Keratinocyte (primary cell): ENCODE measurements around the gene INSIG1. TPM values are rescaled to one million over a fixed set of nuclear protein-coding genes. Genes with fewer than 3 reads are reported as not detected.

Source experiments
- DNase-seq: peaks from one replicate; pipeline ENCODE4 v3.0.0-alpha.2; 2011; ENCODE audit warnings: low read depth, missing footprints, low spot score
- FAIRE-seq: peaks from 2 replicates; lab custom pipeline; 2011; peaks lifted over from hg19 to GRCh38; lab: Jason Lieb, UNC
- H2AFZ ChIP-seq: 2 replicates; pipeline ENCODE4 v1.6.0; 2012; ENCODE audit warnings: low read length, control low read depth, inconsistent platforms; ENCODE audit not compliant: control insufficient read depth
- H3K27ac ChIP-seq: 2 replicates; pipeline ENCODE4 v1.5.1; 2011; ENCODE audit warnings: low read length; ENCODE audit not compliant: control insufficient read depth, insufficient read depth
- H3K27me3 ChIP-seq: 3 replicates; pipeline ENCODE4 v1.6.0; 2011; ENCODE audit warnings: low read length; ENCODE audit not compliant: control insufficient read depth, insufficient read depth; ENCODE audit errors: extremely low read depth
- H3K36me3 ChIP-seq, 2 experiments: 2 replicates in 1 of 2; 3 replicates in 1 of 2; pipeline ENCODE4 v1.5.1; 2011; ENCODE audit warnings: low read length in 2 of 2, mild to moderate bottlenecking in 1 of 2; ENCODE audit not compliant: control insufficient read depth in 2 of 2, insufficient read depth in 2 of 2; ENCODE audit errors: extremely low read depth in 1 of 2
- H3K4me1 ChIP-seq: 3 replicates; pipeline ENCODE4 v1.5.1; 2011; ENCODE audit warnings: low read length; ENCODE audit not compliant: control insufficient read depth, insufficient read depth; ENCODE audit errors: extremely low read depth
- H3K4me2 ChIP-seq: 3 replicates; pipeline ENCODE4 v1.6.0; 2011; ENCODE audit warnings: low read depth, low read length; ENCODE audit not compliant: control insufficient read depth, insufficient read depth; ENCODE audit errors: extremely low read depth
- H3K4me3 ChIP-seq, 3 experiments: fragments of 200-600 bp in 1 of 3; sonication (generic) in 1 of 3; 2 replicates in 2 of 3; 3 replicates in 1 of 3; pipeline ENCODE4 v1.5.1; 2011 to 2016; ENCODE audit warnings: low read length in 3 of 3, mild to moderate bottlenecking in 3 of 3, control low read depth in 2 of 3, inconsistent platforms in 1 of 3, low read depth in 1 of 3, mixed read lengths in 1 of 3, mixed run types in 1 of 3, moderate library complexity in 1 of 3; ENCODE audit not compliant: control insufficient read depth in 2 of 3, insufficient read depth in 2 of 3; ENCODE audit errors: extremely low read depth in 1 of 3
- H3K79me2 ChIP-seq: 2 replicates; pipeline ENCODE4 v1.6.0; 2012; ENCODE audit warnings: low read length; ENCODE audit not compliant: control insufficient read depth, insufficient read depth
- H3K9ac ChIP-seq: 3 replicates; pipeline ENCODE4 v1.6.0; 2011; ENCODE audit warnings: low read length; ENCODE audit not compliant: control insufficient read depth, insufficient read depth; ENCODE audit errors: extremely low read depth
- H3K9me1 ChIP-seq: 3 replicates; pipeline ENCODE4 v1.6.0; 2011; ENCODE audit warnings: low read length; ENCODE audit not compliant: control insufficient read depth, insufficient read depth; ENCODE audit errors: extremely low read depth
- H3K9me3 ChIP-seq: 2 replicates; pipeline ENCODE4 v1.5.1; 2012; ENCODE audit warnings: low read depth, low read length; ENCODE audit not compliant: control insufficient read depth
- H4K20me1 ChIP-seq: 3 replicates; pipeline ENCODE4 v1.6.0; 2011; ENCODE audit warnings: low read length; ENCODE audit not compliant: control insufficient read depth, insufficient read depth; ENCODE audit errors: extremely low read depth
- EZH2 ChIP-seq: IDR thresholded peaks from one replicate; pipeline ENCODE4 v1.6.1; 2012; ENCODE audit warnings: inconsistent platforms, mild to moderate bottlenecking, low read length, moderate library complexity
- dilution Hi-C: fragments of 300-500 bp; cut with MboI; formaldehyde crosslinking; loops from one replicate; pipeline ENCODE4 v1.7.0; 2020; ENCODE audit warnings: low sequenced_read_pairs; ENCODE audit not compliant: extremely low pct_ligation_motif_present
- polyA plus RNA-seq, 5 experiments: library from polyadenylated mRNA; depleted of rRNA in 3 of 5; stranded (reverse) in 3 of 5; stranded (forward) in 1 of 5; unstranded in 1 of 5; fragments of >200 nt; gene quantifications; 1 replicate in 1 of 5; 2 replicates in 3 of 5; 3 replicates in 1 of 5; pipeline versions ENCODE4 v1.2.1 to v1.2.3, GENCODE V29; 2011 to 2012; ENCODE audit warnings: missing spikeins in 2 of 5, low read depth in 1 of 5, low replicate concordance in 1 of 5
- TF ChIP-seq, protein P1 (sequence below), 3 experiments: IDR thresholded peaks in 1 of 3; conservative IDR thresholded peaks in 1 of 3; optimal IDR thresholded peaks in 1 of 3; 2 replicates in 2 of 3; 3 replicates in 1 of 3; pipeline versions ENCODE3 to v1.5.1; 2011; ENCODE audit warnings: low read length in 3 of 3, mild to moderate bottlenecking in 3 of 3, moderate library complexity in 2 of 3, control low read depth in 1 of 3, inconsistent platforms in 1 of 3; ENCODE audit not compliant: insufficient read depth in 2 of 3; ENCODE audit errors: extremely low read depth in 1 of 3

INSIG1 gene
- polyA plus RNA-seq, 1 donor (not counting 4 experiments of a cell fraction or from before 2014, with no cell fraction given), result 104 TPM

DNA sequence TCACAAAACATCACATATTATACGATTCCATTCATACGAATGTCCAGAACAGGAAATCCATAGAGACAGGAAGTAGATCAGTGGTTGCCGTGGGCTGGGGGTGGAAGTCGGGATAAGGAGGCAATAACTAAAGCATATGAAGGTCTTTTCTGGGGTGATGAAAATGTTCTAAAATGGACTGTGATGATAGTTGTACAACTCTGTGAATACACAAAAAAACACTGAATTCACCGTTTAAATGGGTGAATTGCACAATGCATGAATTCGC is 3.2 kb upstream of the INSIG1 start:
- dilution Hi-C loops, result no loop called here
- H3K27me3 ChIP-seq, result peaks cover 2% of the 10 kb centered on the region
- no peak for FAIRE-seq

DNA sequence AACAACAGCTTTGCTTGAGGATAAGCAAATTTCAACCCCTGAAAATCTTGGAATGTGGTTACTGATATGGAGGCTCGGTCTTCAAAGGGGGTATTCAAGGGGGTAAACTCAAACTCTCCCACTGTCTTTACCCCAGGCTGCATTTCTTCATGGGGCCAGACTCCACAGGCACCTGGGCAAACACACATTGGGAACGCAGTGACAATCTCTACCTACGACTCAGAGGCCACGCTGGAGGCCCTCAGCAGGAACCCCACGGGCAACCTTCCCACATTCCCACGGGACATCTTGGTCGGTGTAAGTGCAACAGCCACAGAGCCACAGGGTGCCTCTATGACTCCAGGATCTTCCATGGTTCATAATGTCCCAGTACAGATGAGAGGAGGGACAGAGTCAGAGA is 2.2 kb upstream of the INSIG1 start:
- Histone ChIP-seq H3K9ac (no peak overlapping the region), H2AFZ (no peak overlapping the region), H3K4me2 (no peak overlapping the region), H3K36me3 (peaks cover 2 to 5% of the 10 kb centered on the region in 2 experiments), H3K79me2 (peaks cover 25% of the 10 kb centered on the region), H3K4me1 (peaks cover 17% of the 10 kb centered on the region), H3K4me3 (no peak overlapping the region), H3K27ac (no peak overlapping the region), H3K9me1 (peaks cover 3% of the 10 kb centered on the region), H3K9me3 (no peaks in the 10 kb centered on the region), H3K27me3 (no peaks in the 10 kb centered on the region), H4K20me1 (peaks cover 14% of the 10 kb centered on the region)
- DNase-seq (no peak), FAIRE-seq (no peak)
- TF ChIP-seq, protein P1, sequence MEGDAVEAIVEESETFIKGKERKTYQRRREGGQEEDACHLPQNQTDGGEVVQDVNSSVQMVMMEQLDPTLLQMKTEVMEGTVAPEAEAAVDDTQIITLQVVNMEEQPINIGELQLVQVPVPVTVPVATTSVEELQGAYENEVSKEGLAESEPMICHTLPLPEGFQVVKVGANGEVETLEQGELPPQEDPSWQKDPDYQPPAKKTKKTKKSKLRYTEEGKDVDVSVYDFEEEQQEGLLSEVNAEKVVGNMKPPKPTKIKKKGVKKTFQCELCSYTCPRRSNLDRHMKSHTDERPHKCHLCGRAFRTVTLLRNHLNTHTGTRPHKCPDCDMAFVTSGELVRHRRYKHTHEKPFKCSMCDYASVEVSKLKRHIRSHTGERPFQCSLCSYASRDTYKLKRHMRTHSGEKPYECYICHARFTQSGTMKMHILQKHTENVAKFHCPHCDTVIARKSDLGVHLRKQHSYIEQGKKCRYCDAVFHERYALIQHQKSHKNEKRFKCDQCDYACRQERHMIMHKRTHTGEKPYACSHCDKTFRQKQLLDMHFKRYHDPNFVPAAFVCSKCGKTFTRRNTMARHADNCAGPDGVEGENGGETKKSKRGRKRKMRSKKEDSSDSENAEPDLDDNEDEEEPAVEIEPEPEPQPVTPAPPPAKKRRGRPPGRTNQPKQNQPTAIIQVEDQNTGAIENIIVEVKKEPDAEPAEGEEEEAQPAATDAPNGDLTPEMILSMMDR (optimal IDR thresholded peaks at IDR 0.05 in 1 of 3, IDR thresholded peaks at IDR 0.05 in 1 of 3, conservative IDR thresholded peaks at IDR 0.05 in 1 of 3; ENCODE audit: extremely low read depth in 1 of 3, insufficient read depth in 2 of 3, low read length in 3 of 3), result no peak
- TF ChIP-seq EZH2, result no peak
- dilution Hi-C loops, result no loop called here

More for the DNA sequence above, 3.2 kb upstream of the INSIG1 start:
- Histone ChIP-seq H3K36me3 (peaks cover under 1 to 1% of the 10 kb centered on the region in 2 experiments), H3K27ac (no peak overlapping the region), H2AFZ (no peak overlapping the region), H3K4me3 (no peak overlapping the region), H3K9ac (no peak overlapping the region), H3K4me1 (peaks cover 12% of the 10 kb centered on the region), H3K4me2 (no peak overlapping the region), H3K9me3 (no peaks in the 10 kb centered on the region), H3K9me1 (peaks cover under 1% of the 10 kb centered on the region), H4K20me1 (peaks cover 9% of the 10 kb centered on the region), H3K79me2 (peaks cover 17% of the 10 kb centered on the region)
- TF ChIP-seq, protein P1 (optimal IDR thresholded peaks at IDR 0.05 in 1 of 3, IDR thresholded peaks at IDR 0.05 in 1 of 3, conservative IDR thresholded peaks at IDR 0.05 in 1 of 3; ENCODE audit: extremely low read depth in 1 of 3, insufficient read depth in 2 of 3, low read length in 3 of 3), result no peak
- no peak for TF ChIP-seq EZH2
- no peak for DNase-seq
